HG02840 (cell line): Measurements from ENCODE around the gene PHLDA2.

Experiments used
- ATAC-seq: cut with Tn5 transposase; IDR thresholded peaks from one replicate; pipeline ENCODE4 v1.9.1; 2021; ENCODE audit warnings: mild to moderate bottlenecking, moderate library complexity, moderate number of reproducible peaks; ENCODE audit not compliant: unreplicated experiment, low FRiP score

The PHLDA2 gene

DNA sequence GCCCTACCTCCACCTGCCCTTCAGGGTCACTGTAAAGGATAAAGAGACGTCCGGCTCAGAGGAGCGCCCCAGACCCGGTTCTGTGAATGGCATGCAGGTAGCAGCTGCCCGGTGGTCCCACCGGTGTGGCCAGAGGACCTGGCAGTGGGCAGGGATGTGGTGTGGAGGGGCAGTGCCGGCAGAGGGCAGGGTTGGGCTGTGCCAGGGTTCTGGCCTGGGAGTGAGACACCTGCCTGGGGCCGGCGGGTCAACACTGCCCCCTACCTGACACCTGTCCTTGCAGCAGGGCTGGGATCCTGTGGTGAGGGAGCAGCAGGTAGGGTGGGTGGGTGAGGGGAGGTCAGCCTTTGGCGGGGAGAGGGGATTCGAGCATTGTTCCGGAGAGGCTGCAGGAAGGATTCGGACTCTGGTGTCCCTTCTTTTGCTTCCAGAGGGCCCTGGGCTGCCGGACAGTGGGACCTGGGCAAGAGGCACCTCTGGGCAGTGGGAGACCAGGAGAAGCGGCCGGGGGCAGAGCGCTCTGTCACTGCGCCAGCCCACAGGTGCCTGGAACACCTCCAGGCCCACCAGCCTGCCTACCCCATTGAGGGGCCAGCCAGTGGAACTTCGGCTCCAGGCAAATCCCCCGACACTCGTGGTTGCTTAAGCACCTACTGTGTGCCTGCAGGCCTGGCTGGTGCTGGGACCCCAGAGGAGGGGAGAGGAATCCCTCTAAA, 1.6 kb upstream of the PHLDA2 start:
- no peak for ATAC-seq

DNA sequence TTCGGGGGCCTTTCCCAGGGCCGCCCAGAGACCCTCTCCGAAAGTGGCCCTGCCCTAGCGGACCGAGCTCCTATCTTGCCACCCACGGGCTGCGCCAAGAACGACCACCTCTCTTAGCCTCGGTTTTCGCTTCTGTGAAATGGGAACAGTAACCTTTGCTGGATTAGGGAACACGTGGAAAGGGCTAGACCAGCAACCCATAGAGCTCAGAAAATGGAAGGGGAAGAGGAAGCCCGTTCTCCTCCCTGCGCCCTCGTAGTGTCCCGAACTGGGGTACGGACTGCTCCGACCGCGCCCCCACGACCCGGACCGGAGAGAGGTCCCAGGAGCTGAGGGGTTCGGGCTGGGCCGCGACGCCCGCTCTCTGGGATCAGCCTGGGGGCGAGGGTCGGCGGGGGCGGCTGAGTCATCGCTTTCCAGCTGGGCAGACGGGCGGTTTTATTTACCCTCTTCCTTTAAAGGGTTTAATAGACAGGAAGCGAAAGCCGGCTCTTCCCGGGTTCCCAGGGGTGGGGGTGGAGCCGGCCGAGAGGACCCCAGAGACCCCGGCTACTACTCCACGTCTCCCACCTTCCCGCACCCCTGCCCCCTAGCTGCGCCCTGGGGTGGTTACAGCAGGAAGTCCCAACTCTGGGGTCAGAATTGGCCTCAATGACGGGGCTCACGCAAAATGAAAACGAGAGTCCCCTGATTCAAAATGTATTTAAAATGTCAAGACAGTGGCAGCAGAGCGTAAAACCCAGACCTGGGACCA, 907 bp upstream of the PHLDA2 start:
- no peak for ATAC-seq

DNA sequence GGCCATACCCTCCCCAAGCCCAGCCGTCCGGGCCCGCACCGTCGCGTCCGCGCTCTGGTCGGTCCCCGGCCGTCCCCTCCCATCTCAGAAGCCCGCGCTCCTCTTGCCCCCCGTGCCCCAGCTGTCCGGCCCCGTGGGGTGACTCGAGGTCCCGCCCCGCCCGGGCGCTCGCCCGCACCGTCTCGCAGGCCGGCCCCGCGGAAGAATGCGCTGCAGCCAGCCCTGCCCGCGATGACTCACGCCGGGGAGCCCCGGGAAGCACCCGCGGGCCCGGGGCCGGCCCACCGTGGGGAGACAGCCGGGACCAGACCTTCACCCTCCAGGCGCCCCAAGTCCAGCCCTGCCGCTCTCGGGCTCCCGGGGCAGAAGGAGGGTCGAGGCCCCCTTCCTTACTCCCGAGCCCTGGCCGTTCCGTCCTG, 320 bp upstream of the PHLDA2 start:
- ATAC-seq: no peak

DNA sequence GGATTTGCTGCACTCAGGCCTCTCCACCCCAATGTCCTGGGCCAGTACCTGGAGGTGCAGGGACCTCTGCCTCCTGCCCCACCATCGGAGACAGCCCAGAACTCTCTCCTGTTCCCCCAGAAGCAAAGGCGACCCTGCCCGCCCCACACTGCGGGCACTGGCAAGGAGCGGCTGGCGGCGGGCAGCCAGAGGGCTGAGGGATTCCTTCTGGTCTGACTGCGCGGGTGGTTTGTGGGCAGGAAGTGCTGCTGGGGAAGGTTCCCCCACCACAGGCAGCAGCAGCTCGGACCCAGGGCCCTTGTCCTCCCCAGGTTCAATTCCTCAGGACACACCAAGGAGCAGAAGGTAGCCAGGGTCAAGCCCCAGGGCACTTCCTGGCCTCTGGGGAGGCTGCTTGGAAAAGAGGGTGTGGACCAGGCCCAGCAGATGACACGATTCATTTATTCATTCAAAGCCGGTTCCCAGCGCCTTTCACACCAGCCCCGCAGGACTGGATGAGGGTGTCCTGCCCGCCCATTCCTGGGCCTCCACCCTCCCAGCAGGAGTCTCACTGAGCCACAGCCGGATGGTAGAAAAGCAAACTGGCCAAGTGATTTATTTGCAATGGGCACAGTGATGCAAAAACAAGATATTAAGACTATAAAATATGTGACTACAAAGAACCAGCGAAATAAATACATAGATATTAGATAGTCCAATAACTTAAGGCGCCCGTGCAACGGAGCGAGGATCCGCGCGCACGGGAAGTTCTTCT, 1.2 kb downstream of the PHLDA2 start:
- no peak for ATAC-seq

DNA sequence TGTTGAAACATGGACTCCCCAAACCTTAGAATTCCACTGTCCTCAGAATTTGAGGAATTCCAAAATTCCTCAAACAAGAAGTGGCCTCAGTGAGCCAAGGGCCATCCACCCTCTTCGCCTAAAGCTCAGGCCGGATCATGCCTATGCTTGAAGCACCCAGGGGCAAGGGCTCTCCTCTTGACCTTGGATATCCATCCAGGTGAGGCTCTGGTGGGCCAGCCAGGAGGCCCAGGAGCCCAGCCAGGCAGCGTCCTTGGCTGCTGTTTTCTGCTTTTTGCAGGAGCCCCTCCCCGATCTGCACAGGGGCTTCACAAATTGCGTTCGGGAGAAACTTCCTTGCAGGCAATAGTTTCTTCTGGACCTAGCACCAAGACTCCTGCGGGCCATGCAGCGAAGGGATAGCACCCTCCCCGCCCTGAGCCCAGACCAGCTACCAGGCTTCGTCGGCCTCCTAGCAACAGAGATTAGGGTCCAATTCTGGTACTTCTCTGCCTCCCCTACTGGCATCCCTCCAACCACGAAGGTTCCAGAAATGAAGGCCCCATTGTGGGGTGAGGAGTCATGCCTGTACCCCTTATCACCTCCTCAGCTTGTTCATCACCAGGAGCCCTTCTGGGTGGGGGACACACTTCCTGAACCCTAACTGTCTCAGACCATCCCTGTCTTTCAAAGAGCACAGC, 2.0 kb downstream of the PHLDA2 start:
- ATAC-seq: no peak

DNA sequence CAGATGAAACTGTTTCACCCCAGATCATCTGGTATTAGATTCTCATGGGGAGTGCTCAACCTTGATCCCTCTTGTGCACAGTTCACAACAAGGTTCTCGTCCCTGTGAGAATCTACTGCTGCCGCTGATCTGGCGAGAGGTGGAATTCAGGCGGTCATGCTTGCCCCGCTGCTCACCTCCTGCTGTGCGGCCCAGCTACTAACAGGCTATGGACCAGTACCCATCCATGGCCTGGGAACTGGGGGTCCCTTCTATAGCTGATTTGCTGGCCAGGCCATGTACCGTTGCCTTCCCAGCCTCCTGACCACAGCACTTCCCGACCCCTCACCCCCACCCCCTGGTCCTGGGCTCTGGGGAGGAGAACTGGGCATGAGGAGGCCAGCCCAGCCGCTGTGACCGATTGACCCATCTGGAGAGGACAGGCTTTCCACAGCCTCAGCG, 2.6 kb downstream of the PHLDA2 start:
- no peak for ATAC-seq

DNA sequence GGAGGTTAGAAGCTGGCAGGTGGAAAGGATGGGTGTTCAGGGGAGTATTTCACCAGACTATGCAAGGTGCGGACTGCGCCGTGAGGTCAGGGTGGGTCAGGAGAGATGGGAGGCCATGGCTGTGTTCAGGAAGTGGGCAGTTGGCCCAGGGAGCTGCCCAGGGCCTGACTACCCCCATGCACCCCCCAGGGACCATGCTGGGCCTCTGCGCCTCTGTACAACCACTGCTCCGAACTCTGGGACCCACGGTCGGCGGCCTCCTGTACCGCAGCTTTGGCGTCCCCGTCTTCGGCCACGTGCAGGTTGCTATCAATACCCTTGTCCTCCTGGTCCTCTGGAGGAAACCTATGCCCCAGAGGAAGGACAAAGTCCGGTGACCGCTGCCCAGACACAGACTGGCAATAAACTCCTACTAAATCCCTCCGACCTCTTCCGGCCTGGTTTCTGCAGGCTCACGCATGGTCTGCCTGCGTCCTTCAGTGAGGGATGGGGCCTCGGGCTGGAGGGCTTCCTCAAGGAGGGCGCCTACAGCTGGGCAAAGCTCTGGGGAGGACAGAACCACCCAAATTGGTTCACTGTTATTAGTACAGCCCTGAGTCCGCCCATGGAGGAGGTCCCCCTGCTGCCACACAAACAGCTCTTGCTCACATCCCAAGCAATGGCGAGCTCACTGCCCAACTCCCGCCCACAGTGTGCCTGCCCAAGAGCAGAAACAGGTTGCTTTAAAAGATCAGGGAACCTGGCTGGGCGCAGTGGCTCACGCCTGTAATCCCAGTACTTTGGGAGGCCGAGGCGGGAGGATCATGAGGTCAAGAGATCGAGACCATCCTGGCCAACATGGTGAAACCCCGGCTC, 4.2 kb downstream of the PHLDA2 start:
- no peak for ATAC-seq

DNA sequence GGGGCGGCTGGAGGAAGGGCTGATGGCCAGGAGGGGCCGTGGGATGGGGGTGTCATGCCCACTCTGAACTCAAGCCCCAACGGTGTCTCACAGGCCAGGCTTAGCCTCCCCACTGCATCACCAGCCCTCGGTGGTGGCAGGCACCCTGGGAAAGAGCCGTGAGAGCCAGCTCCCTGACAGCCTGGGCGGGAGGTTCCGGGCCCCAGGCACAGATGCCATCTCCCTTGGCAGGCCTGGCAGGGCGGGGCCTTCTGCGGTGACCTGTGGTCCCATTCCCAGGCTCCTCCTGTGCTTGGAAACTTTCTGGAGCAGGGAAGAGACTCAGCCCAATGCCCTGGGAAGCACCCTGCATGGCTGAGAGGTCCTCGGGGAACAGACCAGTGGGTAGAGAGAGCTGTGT, 4.8 kb downstream of the PHLDA2 start:
- ATAC-seq: no peak

DNA sequence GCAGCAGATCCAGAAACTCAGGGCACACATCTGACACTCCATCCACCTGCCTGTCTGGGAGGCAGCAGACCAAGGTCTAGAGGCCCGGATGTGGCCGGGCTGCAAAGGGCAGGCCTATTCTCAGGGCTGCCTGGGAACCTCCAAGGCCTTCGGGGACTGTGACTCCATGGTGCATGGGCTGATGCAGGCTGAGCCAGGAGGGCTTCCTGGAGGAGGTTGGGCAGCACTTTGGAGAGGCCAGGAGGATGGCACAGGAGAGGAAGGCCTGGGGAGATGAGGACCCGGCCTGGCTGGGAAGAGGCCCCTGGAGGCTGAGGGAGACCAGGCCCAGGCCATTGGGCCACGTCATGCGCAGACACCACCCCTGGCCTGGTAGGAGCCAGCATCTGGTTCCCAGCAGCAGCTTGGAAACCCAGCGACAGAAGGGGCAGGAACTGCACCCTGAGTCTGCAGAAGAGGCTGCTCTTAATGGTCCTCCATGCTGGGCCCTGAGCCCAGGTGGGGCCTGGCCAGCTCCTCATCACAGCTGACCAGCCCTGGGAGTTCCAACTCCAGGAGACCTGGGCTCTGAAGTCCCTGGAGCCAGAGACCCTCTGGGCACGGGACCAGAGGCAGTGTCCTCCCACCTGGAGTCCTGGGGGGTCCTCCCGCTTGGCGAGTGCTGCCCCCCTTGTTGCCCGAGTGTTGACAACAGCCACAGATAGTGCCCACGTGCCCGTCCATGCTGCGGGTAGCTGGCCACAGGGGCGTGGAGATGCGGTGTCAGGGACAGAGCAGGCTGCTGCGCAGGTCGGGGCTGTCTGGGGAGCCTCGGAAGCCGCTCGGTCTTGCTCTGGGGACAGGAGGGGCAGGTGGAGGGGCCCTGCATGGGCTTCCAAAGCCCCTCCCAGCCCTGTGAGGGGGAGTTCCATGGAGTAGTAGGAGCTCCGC, 5.5 kb downstream of the PHLDA2 start:
- no peak for ATAC-seq

DNA sequence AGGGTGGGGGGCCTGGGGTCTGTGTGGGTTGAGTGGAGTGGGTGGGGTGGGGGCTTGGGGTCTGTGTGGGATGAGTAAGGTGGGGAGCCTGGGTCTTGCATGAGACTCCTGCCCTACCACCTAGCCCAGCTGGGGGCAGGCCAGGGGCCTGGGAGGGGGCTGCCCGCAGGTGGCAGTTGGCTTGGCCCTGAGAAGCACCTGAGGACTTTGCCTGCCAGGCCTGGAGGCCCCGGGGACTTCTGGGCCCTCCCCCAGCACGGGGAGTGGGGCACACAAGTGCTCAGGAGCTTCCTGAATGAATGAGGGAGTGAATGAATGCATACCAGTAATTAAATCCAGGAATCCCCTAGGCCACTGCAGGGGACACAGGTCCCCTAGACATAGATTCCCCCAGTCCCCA, 6.6 kb downstream of the PHLDA2 start:
- ATAC-seq: no peak

DNA sequence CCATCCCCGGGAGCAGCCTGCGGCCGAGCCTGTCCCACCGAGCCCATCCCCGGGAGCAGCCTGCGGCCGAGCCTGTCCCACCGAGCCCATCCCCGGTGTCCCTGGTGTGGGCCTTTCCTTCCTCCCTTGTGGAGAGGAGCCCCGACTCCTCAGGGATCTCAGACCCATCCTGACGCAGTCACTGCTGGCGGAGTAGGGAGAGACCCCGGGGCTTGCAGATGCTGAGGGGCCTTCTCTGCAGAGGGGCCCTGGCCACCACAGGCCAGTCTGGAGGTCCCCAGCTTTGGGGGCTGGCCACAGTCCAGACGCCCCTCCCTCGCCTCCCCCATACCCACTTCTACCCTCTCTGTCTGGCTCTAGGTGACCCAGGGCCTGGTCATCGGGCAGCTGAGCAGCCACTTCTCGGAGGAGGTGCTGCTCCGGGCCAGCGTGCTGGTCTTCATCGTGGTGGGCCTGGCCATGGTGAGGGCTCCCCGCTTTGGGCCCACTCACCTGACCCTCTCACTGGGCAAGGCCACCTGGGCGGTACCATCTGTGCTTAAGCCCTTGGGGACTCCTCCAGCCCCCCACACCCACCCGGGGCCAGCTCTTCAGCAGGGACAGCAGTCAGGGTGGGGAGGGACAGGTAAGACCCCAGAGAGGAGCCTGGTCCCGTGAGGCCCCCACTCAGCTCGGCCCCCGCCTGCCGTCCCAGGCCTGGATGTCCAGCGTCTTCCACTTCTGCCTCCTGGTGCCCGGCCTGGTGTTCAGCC, 7.3 kb downstream of the PHLDA2 start:
- ATAC-seq: no peak

DNA sequence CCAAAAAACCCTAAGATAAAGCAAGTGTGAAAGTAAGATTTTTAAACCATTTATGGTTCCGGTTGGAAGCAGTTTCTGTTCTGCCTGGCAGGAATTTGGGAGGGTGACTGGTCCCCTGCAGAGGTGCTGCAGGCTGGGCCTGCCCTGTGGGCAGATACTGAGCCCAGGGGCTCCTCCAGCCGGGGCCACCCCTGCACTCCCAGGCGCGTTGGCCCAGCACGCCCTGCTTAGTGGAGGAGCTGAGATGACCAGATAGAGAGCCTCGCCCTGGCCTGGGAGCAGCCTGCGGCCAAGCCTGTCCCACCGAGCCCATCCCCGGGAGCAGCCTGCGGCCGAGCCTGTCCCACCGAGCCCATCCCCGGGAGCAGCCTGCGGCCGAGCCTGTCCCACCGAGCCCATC, 8.0 kb downstream of the PHLDA2 start:
- ATAC-seq: no peak

DNA sequence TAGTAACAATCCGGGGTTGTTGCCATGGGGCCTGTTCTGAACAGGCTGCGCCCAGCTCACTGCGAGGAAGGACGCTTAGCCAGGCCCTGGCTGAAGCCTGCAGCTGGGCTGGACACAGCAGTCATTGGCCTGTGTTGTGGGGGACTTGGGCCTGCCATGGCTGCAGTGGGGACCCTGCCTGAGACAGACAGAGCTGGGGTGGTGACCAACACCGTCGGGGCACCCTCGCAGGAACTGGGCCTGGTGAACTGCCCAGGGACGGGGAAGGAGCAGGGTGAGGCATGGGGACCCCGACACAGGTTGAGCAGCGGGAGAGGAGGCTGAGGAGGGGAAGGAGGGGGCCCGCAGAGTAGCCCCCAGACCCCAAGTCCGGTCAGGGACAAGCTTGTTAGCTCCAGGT, 8.9 kb downstream of the PHLDA2 start:
- no peak for ATAC-seq

DNA sequence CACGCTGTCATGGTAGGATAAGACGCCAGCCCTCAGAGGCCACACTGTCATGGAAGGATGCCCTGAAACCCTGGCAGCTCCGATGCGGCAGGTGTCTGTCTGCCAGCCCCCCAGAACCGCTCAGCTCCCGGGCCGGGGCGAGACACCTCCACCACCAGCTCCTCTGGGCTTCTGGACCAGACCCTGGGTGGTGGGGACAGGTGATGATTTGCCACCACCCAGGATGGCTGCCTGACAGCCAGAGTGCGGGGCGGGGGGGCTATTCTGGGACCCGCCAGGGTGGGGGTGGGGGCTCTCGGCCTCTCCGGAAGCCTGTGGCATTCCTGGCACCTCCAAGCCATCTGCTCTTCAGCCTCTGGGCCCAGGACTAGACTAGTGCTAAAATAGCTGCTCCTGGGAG, 9.4 kb downstream of the PHLDA2 start:
- ATAC-seq: no peak

DNA sequence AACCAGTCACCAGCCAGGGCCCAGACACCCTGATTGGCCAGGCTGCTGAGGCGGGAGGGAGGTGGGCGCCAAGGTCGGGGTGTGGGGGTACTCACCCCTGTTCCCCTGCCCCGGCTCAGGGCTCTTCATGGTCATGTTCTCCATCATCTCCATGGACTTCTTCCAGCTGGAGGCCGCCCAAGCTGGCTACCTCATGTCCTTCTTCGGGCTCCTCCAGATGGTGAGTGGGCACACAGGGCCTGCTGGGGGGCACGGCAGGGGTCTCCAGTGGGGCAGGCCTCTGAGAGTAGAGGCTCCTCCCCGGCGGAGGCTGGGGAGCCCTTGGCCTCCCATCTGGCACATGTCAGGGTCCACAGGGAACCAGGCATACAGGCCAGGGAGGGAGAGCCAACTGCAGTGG, 10.0 kb downstream of the PHLDA2 start:
- ATAC-seq: no peak

DNA sequence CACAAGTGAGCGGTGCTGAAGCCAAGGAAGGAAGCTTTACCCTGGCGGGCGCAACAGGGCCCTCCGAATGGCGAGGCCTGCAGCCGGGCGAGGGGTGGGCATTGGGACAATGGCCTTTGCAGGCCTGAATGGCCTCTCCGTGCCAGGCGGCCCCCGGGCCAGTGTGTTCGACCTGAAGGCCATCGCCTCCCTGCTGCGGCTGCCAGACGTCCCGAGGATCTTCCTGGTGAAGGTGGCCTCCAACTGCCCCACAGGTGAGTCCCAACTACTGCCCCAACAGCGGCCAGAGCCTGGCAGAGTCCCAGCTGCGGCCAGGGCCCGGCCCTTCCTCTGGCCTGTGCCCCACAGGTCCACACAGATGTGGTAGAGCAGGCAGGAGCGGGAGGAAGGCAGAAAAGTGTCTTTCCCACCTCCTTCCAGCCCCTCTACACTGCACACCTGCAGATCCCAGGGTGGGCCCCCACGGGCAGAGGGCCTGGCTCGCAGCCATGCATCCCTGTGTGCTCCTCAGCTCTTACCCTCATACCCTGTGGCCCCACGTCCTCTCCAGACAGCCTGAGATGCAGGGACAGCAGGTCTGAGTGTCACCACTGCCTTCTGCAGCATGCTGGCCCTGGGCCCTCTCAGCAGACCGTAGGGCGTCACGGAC, 11.3 kb downstream of the PHLDA2 start:
- no peak for ATAC-seq

DNA sequence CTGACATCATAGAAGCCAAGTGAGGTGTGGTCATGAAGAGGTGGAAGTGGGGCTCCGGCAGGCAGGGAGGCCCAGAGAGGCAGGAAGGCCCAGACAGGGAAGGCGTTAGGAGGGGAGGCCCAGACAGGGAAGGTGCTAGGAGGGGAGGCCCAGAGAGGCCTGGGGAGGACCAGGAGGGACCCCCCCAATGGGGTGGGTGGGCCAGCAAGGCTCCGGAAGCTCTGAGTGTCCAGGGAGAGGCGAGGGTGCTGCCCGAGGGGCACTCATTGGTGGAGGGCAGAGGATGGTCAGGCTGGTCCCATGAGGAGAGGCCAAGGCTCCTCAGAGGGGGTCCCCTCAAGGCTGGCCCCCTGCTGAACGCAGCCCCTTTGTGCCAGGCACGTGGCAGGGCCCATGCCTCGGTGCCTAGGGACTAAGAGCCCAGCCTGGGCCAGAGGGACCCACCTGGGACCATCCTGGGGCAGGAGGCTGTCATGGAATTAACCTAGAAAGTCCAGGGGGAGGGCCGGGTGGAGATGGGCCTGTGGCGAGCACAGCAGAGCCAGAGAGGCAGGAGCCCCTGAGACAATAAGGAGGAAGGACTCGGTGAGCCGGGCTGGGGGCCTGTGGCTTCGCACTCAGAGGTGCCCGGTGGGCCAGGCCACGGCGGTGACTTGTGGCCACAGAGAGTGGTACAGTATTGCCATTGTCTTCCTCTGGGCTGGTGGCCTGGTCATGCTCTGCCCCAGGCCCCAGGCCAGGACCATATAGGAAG, 12.2 kb downstream of the PHLDA2 start:
- ATAC-seq: no peak
